ENCODE data around the gene GRM4. TPM values are rescaled to one million over a fixed set of nuclear protein-coding genes. Genes with fewer than 3 reads are reported as not detected.

The GRM4 gene
- total RNA-seq, 1 donor from 2014 or later: not detected

- DNase-seq: no peak
- no peaks in the 10 kb centered on the region for H3K36me3 ChIP-seq
- no peak for TF ChIP-seq CTCF (IDR thresholded peaks at IDR 0.05; ENCODE audit: borderline replicate concordance)
- no peak overlapping the region for H3K4me3 ChIP-seq
- intact Hi-C loops (cut with micrococcal nuclease): no loop called here
- H3K27me3 ChIP-seq (ENCODE audit: low read depth): peaks cover 100% of the 10 kb centered on the region
- peaks cover 3% of the 10 kb centered on the region for H3K4me1 ChIP-seq
- H3K9me3 ChIP-seq (replicated peaks): peaks cover 9% of the 10 kb centered on the region
- H3K27ac ChIP-seq (replicated peaks): no peak overlapping the region
Measured at GRCh38 chr6:33971580-33971979, 174.3 kb downstream of the GRM4 start.

Small RNA genes lying within 50 kb of the gene (microRNA-seq; reads per million reads assigned to microRNA genes)
- not detected for gene MIR1275

Other genes starting within 250 kb of the GRM4 start
- 46.7 TPM for gene HMGA1, start 90.8 kb upstream of the GRM4 start, total RNA-seq
- 27.1 TPM for gene SMIM29, start 102.9 kb upstream of the GRM4 start, total RNA-seq
- gene NUDT3, start 246.6 kb upstream of the GRM4 start, total RNA-seq: 50.1 TPM